Effector memory CD8-positive, alpha-beta T cell (primary cell): Measurements from ENCODE around the gene MMP20.

ENCODE experiments used
- ATAC-seq: fragments of 150-1000 bp; cut with Tn5 transposase; replicated peaks from 2 replicates; pipeline ENCODE4 v1.10.0; 2021; ENCODE audit warnings: mild to moderate bottlenecking, moderate library complexity
- DNase-seq, 3 experiments: peaks; one replicate each; pipeline ENCODE4 v3.0.0; 2021
- H3K27ac Mint-ChIP-seq, 2 donors: one replicate each; pipeline ENCODE4 v1.8.0; 2022; ENCODE audit warnings: mild to moderate bottlenecking in 2 of 2, mixed read lengths in 2 of 2, moderate library complexity in 2 of 2
- H3K27me3 Mint-ChIP-seq, 2 donors: one replicate each; pipeline ENCODE4 v1.8.0; 2022; ENCODE audit warnings: mixed read lengths in 2 of 2
- H3K36me3 Mint-ChIP-seq: one replicate; pipeline ENCODE4 v1.8.0; 2022; ENCODE audit warnings: mild to moderate bottlenecking, moderate library complexity, mixed read lengths; ENCODE audit not compliant: insufficient read depth
- H3K4me1 Mint-ChIP-seq, 2 donors: one replicate each; pipeline ENCODE4 v1.8.0; 2022; ENCODE audit warnings: low read depth in 2 of 2, mixed read lengths in 2 of 2
- H3K4me3 Mint-ChIP-seq, 2 donors: one replicate each; pipeline ENCODE4 v1.8.0; 2022; ENCODE audit warnings: mild to moderate bottlenecking in 2 of 2, mixed read lengths in 2 of 2, moderate library complexity in 2 of 2
- H3K9me3 Mint-ChIP-seq, 2 donors: one replicate each; pipeline ENCODE4 v1.8.0; 2022; ENCODE audit warnings: mixed read lengths in 2 of 2

The MMP20 gene

DNA sequence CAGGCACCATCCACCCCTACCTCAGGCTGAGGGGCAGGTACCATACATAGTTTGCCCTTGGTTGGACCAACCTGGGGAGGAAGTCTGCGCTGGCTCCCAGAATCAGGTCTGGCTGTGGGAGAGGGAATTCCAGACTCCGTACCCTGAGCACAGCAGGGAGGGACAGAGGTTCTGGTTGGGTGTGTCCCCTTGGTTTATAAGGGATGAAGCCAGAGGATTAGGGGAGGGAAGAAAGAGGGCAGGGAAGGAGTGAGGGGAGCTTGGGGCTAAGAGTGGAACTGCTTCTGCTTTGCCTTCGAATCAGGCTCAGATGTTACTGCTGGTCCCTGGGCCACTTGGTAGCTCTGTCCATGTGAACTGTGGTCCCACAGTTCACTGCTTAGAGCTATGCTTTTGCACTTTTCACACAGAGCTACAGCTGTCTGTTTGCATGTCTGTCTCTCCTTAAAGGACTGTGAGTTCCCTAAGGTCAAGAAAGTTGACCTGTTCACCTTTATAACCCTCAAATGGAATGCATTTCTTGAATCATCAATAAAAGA lies 9.2 kb downstream of the MMP20 start:
- ATAC-seq (no peak), DNase-seq (no peak)
- Mint-ChIP-seq H3K27me3 (peaks cover 0 to 5% of the 10 kb centered on the region in 2 donors), H3K36me3 (no peaks in the 10 kb centered on the region), H3K27ac (no peak overlapping the region), H3K9me3 (no peaks in the 10 kb centered on the region), H3K4me1 (no peaks in the 10 kb centered on the region), H3K4me3 (no peak overlapping the region)

DNA sequence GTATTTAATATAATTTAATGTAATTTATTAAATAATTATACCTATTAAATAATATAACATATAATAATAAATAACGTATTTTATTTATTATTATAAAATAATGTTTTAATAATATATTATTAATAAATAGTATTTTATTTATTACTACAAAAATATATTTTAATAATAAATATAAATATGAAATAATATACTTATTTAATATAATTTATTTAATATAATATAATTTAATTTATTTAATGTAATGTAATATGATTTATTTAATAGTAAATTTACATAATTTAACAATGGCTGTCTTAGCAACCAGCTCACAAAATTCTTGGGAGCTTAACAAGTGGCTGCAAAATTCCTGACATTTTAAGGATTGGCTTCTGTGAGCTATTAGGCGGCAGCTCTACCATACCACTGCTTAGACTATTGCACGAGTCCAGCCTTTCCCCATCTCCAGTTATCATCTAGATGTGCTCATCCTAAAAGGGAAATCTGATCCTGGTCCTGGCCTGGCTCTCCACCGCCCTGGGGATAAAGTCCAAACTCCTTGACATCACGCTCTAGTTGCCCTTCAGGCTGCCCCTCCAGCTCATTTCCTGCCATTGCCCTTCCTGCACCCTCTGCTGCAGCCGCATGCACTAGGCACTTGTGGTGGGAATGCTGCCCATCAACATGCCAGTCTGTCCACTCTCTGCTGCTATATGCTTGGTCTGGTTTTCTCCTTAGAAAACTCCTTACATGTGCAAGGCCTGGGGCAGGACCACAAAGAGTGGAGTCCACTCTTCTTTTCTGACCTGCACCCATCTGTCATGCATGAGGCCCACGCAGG lies 9.8 kb downstream of the MMP20 start:
- DNase-seq (no peak), ATAC-seq (no peak)
- no peak overlapping the region for H3K27ac Mint-ChIP-seq
- no peaks in the 10 kb centered on the region for H3K4me1 Mint-ChIP-seq
- no peak overlapping the region for H3K4me3 Mint-ChIP-seq
- H3K27me3 Mint-ChIP-seq, result no peaks in the 10 kb centered on the region
- no peaks in the 10 kb centered on the region for H3K36me3 Mint-ChIP-seq
- H3K9me3 Mint-ChIP-seq, result no peaks in the 10 kb centered on the region

DNA sequence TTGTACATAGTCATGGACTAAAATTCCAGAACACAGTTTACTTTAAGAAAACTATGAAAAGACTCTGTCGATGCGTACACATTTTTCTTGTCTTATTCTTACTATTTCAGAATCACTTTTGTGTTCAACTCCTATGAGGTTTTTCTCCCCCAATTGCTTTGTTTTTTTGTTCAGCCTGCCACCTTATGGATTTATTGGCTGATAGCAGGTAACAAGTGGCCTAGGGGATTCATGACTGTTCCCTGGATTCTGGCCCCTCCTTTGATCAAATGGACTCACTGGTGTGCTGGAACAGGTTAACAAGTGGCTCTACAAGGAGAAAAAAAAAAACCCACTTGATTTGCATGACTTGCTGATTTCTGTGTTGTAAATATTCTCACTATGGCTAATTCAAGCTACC lies 10.6 kb downstream of the MMP20 start:
- no peak for ATAC-seq
- DNase-seq, result no peak

DNA sequence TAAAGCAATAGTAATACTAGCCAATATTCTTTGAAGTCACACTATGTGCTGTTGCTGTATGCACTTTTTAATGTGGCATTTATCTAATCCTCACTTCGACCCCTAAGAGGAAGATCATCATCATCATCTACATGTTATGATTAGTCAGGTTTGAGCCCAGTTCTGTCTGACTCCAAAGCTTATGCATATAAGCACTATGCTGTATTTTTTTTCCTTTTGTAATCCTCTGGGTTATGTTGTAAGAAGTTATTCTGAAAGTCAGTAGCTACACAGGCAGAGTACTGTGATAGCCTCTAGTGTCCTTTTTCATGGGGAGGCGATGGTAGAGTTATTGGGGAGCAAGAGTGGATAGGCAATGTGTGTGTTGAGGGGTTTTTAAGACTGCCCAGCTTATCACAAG lies 11.1 kb downstream of the MMP20 start:
- Mint-ChIP-seq H3K27me3 (no peaks in the 10 kb centered on the region), H3K27ac (no peak overlapping the region), H3K36me3 (no peaks in the 10 kb centered on the region), H3K4me1 (no peaks in the 10 kb centered on the region), H3K9me3 (no peaks in the 10 kb centered on the region), H3K4me3 (no peak overlapping the region)
- DNase-seq (no peak), ATAC-seq (no peak)

More for the DNA sequence above, 10.6 kb downstream of the MMP20 start:
- Mint-ChIP-seq H3K4me3 (no peak overlapping the region), H3K4me1 (no peaks in the 10 kb centered on the region), H3K36me3 (no peaks in the 10 kb centered on the region), H3K9me3 (no peaks in the 10 kb centered on the region), H3K27me3 (no peaks in the 10 kb centered on the region), H3K27ac (no peak overlapping the region)

DNA sequence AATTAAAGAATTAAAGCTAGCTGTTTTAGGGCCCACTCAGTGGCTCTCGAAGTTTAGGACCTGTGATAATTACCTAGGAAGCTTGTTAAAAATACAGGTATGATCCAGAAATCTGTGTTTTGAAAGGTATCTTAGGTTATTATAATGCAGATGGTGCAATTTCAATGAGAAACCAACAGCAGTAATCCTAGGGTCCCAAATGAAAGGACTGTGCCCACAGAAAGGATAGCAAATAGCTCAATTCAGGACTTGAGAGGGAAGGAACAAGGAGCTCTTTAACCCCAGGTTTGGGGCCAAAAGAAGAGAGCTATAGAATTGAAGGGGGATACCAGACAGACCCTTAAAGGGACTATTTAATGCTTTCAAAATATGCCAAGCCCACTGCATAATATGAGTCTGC lies 11.7 kb downstream of the MMP20 start:
- H3K27me3 Mint-ChIP-seq, result no peaks in the 10 kb centered on the region
- H3K27ac Mint-ChIP-seq, result no peak overlapping the region
- no peaks in the 10 kb centered on the region for H3K4me1 Mint-ChIP-seq
- DNase-seq (no peak), ATAC-seq (no peak)
- H3K9me3 Mint-ChIP-seq, result no peaks in the 10 kb centered on the region
- no peak overlapping the region for H3K4me3 Mint-ChIP-seq
- H3K36me3 Mint-ChIP-seq, result no peaks in the 10 kb centered on the region

DNA sequence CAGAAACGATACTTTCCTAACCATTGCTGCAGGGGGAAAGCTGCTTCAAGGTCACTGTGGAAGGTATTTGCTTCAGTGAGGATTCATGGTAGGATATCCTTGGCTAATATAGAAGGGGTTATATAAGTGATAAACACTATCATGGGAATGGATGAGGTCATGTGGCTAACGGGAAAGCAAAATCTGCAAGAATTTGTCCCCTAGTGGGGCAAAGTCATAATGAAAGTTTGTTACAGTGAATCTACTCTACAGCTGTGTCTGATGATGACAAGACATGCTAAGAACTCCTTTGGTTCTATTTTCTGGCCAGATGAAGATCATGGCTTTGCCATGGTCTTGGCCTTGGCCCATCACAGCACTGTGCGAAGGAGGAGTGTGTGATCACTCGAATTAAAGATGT lies 13.8 kb downstream of the MMP20 start:
- ATAC-seq (no peak), DNase-seq (no peak)
- Mint-ChIP-seq H3K27me3 (peaks cover 6 to 15% of the 10 kb centered on the region in 2 donors), H3K4me1 (no peaks in the 10 kb centered on the region), H3K9me3 (no peaks in the 10 kb centered on the region), H3K36me3 (no peaks in the 10 kb centered on the region), H3K4me3 (no peak overlapping the region), H3K27ac (no peak overlapping the region)

DNA sequence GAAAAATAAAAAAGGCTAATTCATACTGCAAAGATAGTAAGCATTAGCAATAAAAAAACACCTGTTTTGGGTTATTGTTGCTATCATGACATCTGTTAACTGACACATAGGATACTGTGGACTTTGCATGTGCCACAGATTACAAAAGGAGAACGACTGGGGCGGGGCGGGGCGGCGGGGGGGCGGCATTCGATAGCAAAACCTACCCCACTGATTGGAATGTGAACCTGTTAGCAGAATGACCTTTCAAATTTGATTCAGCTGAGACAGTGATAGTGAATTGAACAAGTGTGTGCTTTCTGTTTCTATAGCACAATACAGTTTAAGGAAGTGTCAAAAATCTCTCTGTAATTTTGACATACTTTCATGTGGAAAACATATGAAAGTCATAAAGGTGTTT lies 14.9 kb downstream of the MMP20 start:
- DNase-seq (no peak), ATAC-seq (no peak)
- no peak overlapping the region for H3K27ac Mint-ChIP-seq
- no peaks in the 10 kb centered on the region for H3K36me3 Mint-ChIP-seq
- H3K4me1 Mint-ChIP-seq, result no peaks in the 10 kb centered on the region
- peaks cover 6 to 20% of the 10 kb centered on the region in 2 donors for H3K27me3 Mint-ChIP-seq
- no peaks in the 10 kb centered on the region for H3K9me3 Mint-ChIP-seq
- H3K4me3 Mint-ChIP-seq, result no peak overlapping the region

DNA sequence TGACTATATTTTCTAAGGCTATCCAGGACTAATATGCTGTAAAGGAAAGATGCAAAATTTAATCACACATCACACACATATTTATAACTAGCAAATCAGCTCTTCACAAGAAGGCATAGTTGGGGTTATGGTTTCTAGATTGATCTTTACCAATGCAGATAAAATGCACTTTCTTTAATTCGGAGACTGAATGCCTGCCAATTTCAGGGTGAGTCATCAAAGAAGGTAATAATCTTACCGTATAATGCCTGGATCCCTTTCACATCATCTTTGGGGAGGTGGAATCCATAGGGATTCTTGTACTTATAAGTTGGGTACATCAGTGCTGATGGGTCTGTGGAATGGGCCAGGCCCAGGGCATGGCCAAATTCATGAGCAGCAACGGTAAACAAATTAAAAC lies 16.4 kb downstream of the MMP20 start:
- Mint-ChIP-seq H3K9me3 (no peaks in the 10 kb centered on the region), H3K27me3 (peaks cover 6 to 20% of the 10 kb centered on the region in 2 donors)

DNA sequence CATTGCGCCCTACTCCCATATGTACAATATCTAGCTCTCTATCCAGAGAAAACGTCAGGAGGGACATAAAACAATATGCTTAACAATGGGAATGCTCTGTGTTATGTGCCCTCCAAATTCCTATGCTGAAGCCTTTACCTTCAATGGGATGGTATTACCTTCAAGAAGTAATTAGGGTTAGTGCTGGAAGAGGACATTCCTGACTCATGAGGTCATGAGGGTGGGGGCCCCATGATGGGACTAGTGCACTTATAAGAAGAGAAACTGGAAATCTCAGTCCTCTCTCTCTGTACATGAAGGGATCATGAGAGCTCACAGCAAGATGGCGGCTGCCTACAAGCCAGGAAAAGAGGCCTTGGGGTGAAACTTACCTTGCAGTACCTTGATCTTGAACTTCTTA lies 20.3 kb downstream of the MMP20 start:
- DNase-seq (no peak), ATAC-seq (no peak)
- no peaks in the 10 kb centered on the region for H3K36me3 Mint-ChIP-seq
- peaks cover 6 to 20% of the 10 kb centered on the region in 2 donors for H3K27me3 Mint-ChIP-seq
- no peaks in the 10 kb centered on the region for H3K9me3 Mint-ChIP-seq
- H3K4me3 Mint-ChIP-seq, result no peak overlapping the region
- no peak overlapping the region for H3K27ac Mint-ChIP-seq
- H3K4me1 Mint-ChIP-seq, result no peaks in the 10 kb centered on the region

More for the DNA sequence above, 16.4 kb downstream of the MMP20 start:
- DNase-seq, result no peak
- H3K36me3 Mint-ChIP-seq, result no peaks in the 10 kb centered on the region
- no peak overlapping the region for H3K4me3 Mint-ChIP-seq
- no peak for ATAC-seq
- peak overlapping the region in 1 of 2 donors; percentile 4 for H3K27ac Mint-ChIP-seq
- no peaks in the 10 kb centered on the region for H3K4me1 Mint-ChIP-seq

DNA sequence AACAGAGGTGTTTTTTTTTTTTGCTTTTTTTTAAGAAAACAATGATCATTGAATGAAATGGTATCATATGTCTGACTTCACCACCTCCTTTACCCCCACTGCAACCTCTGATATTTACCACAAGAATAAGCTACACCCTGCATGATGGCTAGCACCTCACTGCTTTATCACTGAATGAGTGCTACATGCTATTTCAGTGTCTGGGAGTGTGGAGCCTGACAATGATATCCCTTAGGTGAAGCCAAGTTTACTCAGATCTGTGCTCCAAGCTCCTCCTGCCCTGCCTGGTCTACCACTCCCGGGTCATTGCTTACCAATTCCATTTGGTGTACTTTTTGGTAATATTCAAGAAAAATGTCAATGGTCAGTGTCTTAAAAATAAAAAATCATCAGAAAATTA lies 21.1 kb downstream of the MMP20 start:
- Mint-ChIP-seq H3K27me3 (peaks cover 6 to 21% of the 10 kb centered on the region in 2 donors), H3K4me1 (no peaks in the 10 kb centered on the region), H3K4me3 (no peak overlapping the region), H3K27ac (no peak overlapping the region), H3K9me3 (no peaks in the 10 kb centered on the region), H3K36me3 (no peaks in the 10 kb centered on the region)
- DNase-seq (no peak), ATAC-seq (no peak)

DNA sequence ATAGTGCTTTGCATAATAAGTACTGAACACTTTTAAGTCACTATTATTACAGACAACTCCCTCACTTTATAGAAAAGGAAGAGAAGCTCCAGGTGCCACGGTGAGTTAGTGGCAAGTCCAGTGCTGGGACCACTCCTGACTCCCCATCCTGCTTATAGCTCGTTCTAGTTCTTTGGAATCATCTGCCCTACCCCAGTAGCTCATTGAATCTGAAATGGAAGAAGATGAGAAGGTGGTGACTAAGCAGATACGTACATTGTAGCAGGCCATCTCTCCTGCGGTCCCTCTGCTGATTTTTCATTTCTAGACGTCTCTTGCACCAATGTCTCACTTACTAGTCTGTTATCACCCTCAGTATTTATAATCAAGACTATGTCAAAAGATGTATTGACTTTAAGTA lies 21.6 kb downstream of the MMP20 start:
- peaks cover 6 to 25% of the 10 kb centered on the region in 2 donors for H3K27me3 Mint-ChIP-seq
- no peaks in the 10 kb centered on the region for H3K4me1 Mint-ChIP-seq
- no peak overlapping the region for H3K27ac Mint-ChIP-seq
- no peak overlapping the region for H3K4me3 Mint-ChIP-seq
- ATAC-seq (no peak), DNase-seq (no peak)
- H3K36me3 Mint-ChIP-seq, result no peaks in the 10 kb centered on the region
- H3K9me3 Mint-ChIP-seq, result no peaks in the 10 kb centered on the region

DNA sequence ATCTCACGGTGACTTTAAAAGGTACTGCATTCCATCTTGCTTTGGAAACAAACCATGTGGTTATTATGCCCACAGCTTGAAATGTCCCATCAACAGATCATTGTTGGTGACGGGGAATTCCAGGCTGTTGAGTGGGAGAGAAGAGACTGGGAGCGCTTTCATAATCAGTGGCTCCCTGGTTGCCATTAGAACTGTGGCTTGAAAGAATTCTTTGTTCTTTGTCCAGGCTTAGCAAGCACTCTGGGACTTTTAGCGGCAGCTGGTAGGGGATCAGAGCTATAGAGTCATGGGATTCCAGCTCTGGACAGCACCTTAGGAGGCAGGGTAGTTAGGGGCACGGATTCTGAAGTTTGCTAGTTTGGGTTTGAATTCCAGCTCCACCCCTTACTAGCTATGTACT lies 22.0 kb downstream of the MMP20 start:
- H3K4me1 Mint-ChIP-seq, result no peaks in the 10 kb centered on the region
- no peak overlapping the region for H3K4me3 Mint-ChIP-seq
- H3K27ac Mint-ChIP-seq, result no peak overlapping the region
- no peaks in the 10 kb centered on the region for H3K36me3 Mint-ChIP-seq
- no peak for ATAC-seq
- no peaks in the 10 kb centered on the region for H3K9me3 Mint-ChIP-seq
- peaks cover 6 to 27% of the 10 kb centered on the region in 2 donors for H3K27me3 Mint-ChIP-seq
- no peak for DNase-seq

DNA sequence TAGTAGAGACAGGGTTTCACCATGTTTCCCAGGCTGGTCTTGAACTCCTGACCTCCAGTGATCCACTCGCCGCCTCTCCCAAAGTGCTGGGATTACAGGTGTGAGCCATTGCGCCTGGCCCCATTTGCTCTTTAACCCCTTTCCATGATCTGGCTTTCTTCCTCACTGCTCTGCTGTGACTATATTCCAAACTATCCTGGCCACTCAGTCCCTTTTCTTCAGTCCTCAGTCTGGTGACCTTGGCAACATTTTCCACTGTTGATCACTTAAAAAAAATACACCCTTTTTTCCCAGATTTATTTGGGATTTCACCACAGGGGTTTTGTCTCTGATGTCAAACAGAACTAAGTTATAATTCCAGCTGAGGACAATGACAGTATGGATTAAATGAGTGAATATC lies 24.5 kb downstream of the MMP20 start:
- Mint-ChIP-seq H3K27ac (no peak overlapping the region), H3K4me3 (no peak overlapping the region), H3K4me1 (no peaks in the 10 kb centered on the region), H3K36me3 (no peaks in the 10 kb centered on the region), H3K27me3 (peaks cover 0 to 6% of the 10 kb centered on the region in 2 donors), H3K9me3 (no peaks in the 10 kb centered on the region)
- no peak for DNase-seq
- ATAC-seq, result no peak

DNA sequence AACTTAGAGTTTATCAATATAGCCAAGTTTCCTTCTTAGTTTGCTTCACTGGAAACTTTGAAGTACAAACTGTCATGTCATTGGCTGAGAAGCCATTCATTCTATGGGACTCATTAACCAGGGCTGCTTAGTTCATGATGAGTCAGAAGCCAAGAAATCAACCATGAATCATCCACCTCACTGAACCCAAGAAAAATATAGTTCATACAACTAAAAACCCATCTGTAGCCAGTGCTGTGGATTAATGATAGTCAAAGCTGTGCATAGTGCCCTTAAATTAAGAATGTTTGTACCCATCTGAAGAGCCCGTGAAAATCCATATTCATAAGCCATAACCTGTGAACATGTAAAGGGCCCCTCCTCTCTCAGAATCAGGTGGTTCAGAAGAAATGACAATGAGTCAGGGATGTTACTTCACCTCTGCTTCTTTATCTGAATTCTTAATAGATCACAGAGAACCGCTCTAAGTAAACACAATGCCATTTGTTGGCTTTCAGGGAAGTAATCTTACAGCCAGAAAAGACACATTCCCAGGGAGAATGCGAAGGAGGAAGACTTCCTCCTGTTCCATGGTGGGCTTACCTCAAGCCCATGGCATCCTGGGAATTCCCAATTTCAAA lies 25.4 kb downstream of the MMP20 start:
- no peak for ATAC-seq
- Mint-ChIP-seq H3K27me3 (peaks cover 0 to 6% of the 10 kb centered on the region in 2 donors), H3K9me3 (no peaks in the 10 kb centered on the region), H3K4me3 (no peak overlapping the region), H3K4me1 (no peaks in the 10 kb centered on the region), H3K27ac (no peak overlapping the region), H3K36me3 (no peaks in the 10 kb centered on the region)
- no peak for DNase-seq
